Measurements from ENCODE around the gene ACP2.

GRCh38 chr11:47271328-47271727, 22.7 kb upstream of the ACP2 start:
- TF ChIP-seq CTCF (IDR thresholded peaks at IDR 0.05): no peak
- TF ChIP-seq ZNF232 (CRISPR knock-in tag; IDR thresholded peaks at IDR 0.05): no peak
- TF ChIP-seq ZNF121 (CRISPR knock-in tag; IDR thresholded peaks at IDR 0.05): no peak
- TF ChIP-seq STAT6 (CRISPR knock-in tag; conservative IDR thresholded peaks at IDR 0.05; ENCODE audit: low read depth): no peak
- TF ChIP-seq GRHL2 (CRISPR knock-in tag; IDR thresholded peaks at IDR 0.05; ENCODE audit: insufficient replicate concordance, severe bottlenecking): no peak
- TF ChIP-seq NFYB (CRISPR knock-in tag; conservative IDR thresholded peaks at IDR 0.05; ENCODE audit: low read depth): no peak
- no peak for TF ChIP-seq ZNF416 (CRISPR knock-in tag; IDR thresholded peaks at IDR 0.05)
- TF ChIP-seq ATF3 (CRISPR knock-in tag; conservative IDR thresholded peaks at IDR 0.05): no peak
- TF ChIP-seq IRF2 (CRISPR knock-in tag; IDR thresholded peaks at IDR 0.05; ENCODE audit: borderline replicate concordance, low read depth): no peak
